Measurements from ENCODE around the gene NDUFB10.

GRCh38 chr16:1940273-1941161 lies 18.8 kb upstream of the NDUFB10 start:
- TF ChIP-seq FOXK2 (IDR thresholded peaks at IDR 0.05) (no peak), BHLHE40 (IDR thresholded peaks at IDR 0.05; ENCODE audit: borderline replicate concordance) (no peak), SUZ12 (IDR thresholded peaks at IDR 0.05) (no peak), FOXM1 (IDR thresholded peaks at IDR 0.05; ENCODE audit: borderline replicate concordance) (no peak), PKNOX1 (IDR thresholded peaks at IDR 0.05) (no peak), L3MBTL2 (conservative IDR thresholded peaks at IDR 0.05) (no peak), SP1 (IDR thresholded peaks at IDR 0.05) (no peak), LEF1 (IDR thresholded peaks at IDR 0.05; ENCODE audit: borderline replicate concordance) (no peak)

Measured in HEK293T (cell line).